Memory B cell (primary cell): ENCODE measurements around the gene CSTPP1.

Experiments
- ATAC-seq: fragments of 150-1000 bp; cut with Tn5 transposase; 2 replicates; pipeline ENCODE4 v1.10.0; 2021; ENCODE audit warnings: low read depth, mild to moderate bottlenecking, moderate library complexity
- DNase-seq, 2 donors: peaks; one replicate each; pipeline ENCODE4 v3.0.0; 2022; ENCODE audit warnings: low spot score in 2 of 2
- H3K27ac Mint-ChIP-seq: one replicate; pipeline ENCODE4 v1.8.0; 2022; ENCODE audit warnings: mild to moderate bottlenecking, moderate library complexity, mixed read lengths
- H3K27me3 Mint-ChIP-seq: one replicate; pipeline ENCODE4 v1.8.0; 2022; ENCODE audit warnings: mixed read lengths
- H3K36me3 Mint-ChIP-seq: one replicate; pipeline ENCODE4 v1.8.0; 2022; ENCODE audit warnings: mild to moderate bottlenecking, mixed read lengths
- H3K4me1 Mint-ChIP-seq: one replicate; pipeline ENCODE4 v1.8.0; 2022; ENCODE audit warnings: mixed read lengths
- H3K4me3 Mint-ChIP-seq: one replicate; pipeline ENCODE4 v1.8.0; 2022; ENCODE audit warnings: mild to moderate bottlenecking, moderate library complexity, mixed read lengths
- H3K9me3 Mint-ChIP-seq: one replicate; pipeline ENCODE4 v1.8.0; 2022; ENCODE audit warnings: mixed read lengths

CSTPP1 gene, protein sequence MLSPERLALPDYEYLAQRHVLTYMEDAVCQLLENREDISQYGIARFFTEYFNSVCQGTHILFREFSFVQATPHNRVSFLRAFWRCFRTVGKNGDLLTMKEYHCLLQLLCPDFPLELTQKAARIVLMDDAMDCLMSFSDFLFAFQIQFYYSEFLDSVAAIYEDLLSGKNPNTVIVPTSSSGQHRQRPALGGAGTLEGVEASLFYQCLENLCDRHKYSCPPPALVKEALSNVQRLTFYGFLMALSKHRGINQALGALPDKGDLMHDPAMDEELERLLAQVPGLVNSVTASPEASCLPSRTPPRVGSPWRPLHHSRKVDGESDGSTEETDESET

DNA sequence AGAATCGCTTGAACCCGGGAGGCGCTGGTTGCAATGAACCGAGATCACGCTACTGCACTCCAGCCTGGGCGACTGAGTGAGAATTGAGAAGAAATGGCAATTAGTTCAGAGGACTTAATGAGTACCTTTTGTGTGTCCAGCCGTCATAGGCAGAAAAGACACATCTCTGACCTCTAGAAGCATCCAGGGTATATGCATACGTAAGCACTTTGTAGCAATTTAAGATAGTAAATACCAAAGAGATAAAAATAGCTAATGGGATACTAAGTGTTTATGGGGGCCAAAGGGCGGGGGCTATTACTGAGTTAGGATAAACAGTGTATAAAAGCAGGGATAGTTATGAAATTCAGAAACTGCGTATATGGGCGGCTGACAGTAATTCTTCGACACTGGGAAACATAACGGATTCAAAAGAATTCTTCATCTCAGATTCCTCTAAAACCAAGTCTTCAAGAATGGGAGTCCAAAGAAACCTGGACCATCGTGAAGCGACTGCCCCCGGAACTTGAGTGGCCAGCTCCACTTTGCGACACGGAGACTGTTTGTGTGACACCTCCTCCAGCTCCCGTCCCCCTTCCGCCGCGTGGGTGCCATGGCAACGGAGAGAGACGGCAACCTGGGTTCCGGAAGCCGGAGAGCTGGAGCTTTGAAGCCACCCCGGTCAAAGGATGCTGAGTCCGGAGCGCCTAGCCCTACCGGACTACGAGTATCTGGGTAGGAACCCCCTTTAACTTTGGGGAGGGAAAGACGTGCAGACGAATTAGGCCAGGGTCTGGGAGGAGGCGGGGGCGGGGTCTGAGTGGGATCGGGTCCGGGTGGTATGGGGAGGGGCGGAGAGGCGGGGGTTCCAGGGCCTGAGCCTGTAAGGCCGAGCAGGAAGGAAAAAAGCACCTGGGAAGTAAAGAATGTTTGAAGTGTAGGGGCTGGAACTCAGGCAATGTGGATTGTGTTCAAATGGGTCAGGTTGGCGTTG lies at the start of gene CSTPP1:
Gene CSTPP1 (plus strand): TSS at position 624 of the 973 bp plus-strand sequence. CDS start 45 bp downstream, at position 669.
- peaks cover 2% of the 10 kb centered on the region for H3K9me3 Mint-ChIP-seq
- H3K27ac Mint-ChIP-seq = peak within 1 kb of the TSS; percentile 81
- H3K36me3 Mint-ChIP-seq = peaks cover 3% of the 10 kb centered on the region
- peaks cover 1% of the 10 kb centered on the region for H3K27me3 Mint-ChIP-seq
- H3K4me1 Mint-ChIP-seq = peaks cover 10% of the 10 kb centered on the region
- DNase-seq (peak; percentile 87 to 91), ATAC-seq (peak; percentile 99)
- H3K4me3 Mint-ChIP-seq = peak within 1 kb of the TSS; percentile 85

DNA sequence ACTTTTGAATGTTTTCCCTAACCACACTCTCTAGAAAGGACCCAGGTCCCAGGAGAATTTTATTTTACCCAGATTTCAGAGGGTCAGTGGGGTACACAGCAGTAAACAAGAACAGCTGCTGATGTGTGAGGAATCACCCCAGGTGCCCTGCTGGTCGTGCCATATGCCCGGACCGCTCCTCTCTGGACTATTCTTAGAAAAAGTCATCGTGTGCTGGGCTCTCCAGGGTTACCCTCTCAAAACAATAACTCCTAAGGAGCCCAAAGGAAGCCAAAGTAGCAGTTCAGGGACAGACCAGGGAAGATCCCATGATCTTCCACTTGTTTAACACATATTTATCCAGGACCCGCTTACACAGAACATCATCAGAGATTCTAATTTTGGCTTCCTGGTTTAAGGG lies 47.9 kb upstream of the CSTPP1 start:
- ATAC-seq (no peak), DNase-seq (no peak)
- Mint-ChIP-seq H3K36me3 (no peaks in the 10 kb centered on the region), H3K27me3 (peaks cover 3% of the 10 kb centered on the region), H3K27ac (no peak overlapping the region), H3K9me3 (no peaks in the 10 kb centered on the region), H3K4me3 (no peak overlapping the region), H3K4me1 (no peaks in the 10 kb centered on the region)

DNA sequence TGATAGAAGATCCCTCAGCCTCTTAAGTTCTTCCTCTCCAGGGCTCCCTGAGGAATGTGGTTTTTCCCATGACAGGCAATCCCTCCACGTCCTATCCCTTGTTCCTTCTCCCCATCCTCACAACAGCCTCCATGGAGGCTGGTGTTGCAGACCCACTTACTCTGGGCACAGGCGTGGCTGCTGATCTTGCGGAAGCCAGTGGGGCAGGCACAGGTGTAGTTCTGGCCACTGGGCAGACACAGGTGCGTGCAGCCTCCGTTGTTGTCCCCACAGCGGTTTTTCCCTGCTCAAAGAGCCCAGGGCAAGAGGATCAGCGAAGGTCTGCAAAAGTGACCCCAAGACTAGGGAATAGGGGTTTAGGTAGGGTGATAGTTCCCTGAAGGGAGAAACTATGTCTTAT lies 47.3 kb upstream of the CSTPP1 start:
- H3K4me1 Mint-ChIP-seq = no peaks in the 10 kb centered on the region
- no peak overlapping the region for H3K27ac Mint-ChIP-seq

DNA sequence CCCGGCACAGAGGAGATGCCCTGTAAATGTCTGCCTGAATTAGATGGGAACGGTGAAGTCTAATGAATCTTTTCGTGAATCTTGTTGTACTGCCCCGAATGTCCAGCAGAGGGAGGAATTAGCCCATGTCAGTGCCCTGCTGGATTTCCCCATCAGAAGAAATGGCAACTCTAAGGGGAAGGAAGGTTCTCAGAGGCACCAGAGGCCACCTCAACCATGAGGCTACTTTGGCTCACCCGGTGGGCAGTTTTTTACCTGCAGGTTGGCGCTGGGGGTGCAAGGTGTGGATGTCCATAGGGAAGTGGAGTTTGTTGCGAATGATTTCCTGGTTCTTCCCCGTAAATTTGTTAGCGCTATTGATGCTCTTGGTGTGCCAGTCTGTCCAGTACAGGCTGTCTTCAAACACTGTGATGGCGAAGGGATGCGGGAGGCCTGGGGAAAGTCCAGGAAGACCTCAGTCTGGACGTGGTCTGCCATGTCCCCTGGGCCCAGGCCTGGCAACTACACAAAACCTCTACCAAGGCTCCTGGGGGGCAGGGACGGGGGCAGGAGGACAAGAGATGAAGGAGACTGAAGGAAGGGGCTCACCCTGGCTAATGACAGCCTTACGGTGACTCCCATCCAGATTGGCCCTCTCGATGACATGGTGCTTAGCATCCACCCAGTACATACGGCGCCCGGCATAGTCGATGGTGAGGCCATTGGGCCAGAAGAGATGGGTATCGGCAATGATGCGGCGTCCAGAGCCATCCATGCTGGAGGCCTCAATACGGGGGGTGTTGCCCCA lies 46.7 kb upstream of the CSTPP1 start:
- Mint-ChIP-seq H3K4me3 (no peak overlapping the region), H3K9me3 (no peaks in the 10 kb centered on the region), H3K36me3 (no peaks in the 10 kb centered on the region), H3K27me3 (peaks cover 2% of the 10 kb centered on the region), H3K4me1 (no peaks in the 10 kb centered on the region), H3K27ac (no peak overlapping the region)
- ATAC-seq = peak; percentile 98
- DNase-seq = peak; percentile 79 to 82

More for the DNA sequence above, 47.3 kb upstream of the CSTPP1 start:
- H3K4me3 Mint-ChIP-seq = no peak overlapping the region
- no peaks in the 10 kb centered on the region for H3K9me3 Mint-ChIP-seq
- DNase-seq (no peak), ATAC-seq (no peak)
- peaks cover 2% of the 10 kb centered on the region for H3K27me3 Mint-ChIP-seq
- no peaks in the 10 kb centered on the region for H3K36me3 Mint-ChIP-seq

DNA sequence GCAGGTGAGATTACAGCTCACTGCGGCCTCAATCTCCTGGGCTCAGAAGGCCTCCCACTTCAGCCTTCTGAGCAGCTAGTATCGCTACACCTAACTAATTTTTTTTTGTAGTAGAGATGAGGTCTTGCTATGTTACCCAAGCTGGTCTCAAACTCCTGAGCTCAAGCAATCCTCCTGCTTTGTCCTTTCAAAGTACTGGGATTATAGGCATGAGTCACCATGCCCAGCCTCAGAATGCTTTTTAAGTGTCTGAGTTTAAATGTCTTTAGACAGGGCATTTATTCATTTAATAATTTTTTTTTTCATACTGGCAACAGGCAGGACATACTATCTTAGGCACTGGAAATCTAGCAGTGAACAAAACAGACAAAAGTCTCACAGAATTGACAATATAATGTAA lies 45.9 kb upstream of the CSTPP1 start:
- Mint-ChIP-seq H3K36me3 (no peaks in the 10 kb centered on the region), H3K27me3 (peaks cover 2% of the 10 kb centered on the region), H3K27ac (no peak overlapping the region), H3K4me1 (no peaks in the 10 kb centered on the region), H3K4me3 (no peak overlapping the region), H3K9me3 (no peaks in the 10 kb centered on the region)
- ATAC-seq (no peak), DNase-seq (no peak)

DNA sequence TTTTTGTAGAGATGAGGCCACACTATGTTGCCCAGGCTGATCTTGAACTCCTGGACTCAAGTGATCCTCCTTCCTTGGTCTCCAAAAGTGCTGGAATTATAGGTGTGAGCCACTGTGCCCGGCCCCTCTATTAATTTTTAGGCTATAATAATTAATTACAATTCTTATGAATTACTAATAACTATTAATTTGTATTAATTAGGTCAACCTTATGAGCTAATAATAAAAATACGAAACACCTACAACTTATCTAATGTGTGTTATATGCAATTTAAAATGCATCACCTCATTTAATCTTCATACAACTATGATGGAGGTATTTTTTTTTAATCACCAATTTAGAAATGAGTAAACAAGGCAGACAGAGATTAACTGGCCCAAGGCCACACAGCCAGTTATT lies 44.5 kb upstream of the CSTPP1 start:
- Mint-ChIP-seq H3K27ac (no peak overlapping the region), H3K4me3 (no peak overlapping the region), H3K27me3 (no peaks in the 10 kb centered on the region), H3K36me3 (no peaks in the 10 kb centered on the region), H3K4me1 (no peaks in the 10 kb centered on the region), H3K9me3 (no peaks in the 10 kb centered on the region)
- ATAC-seq = no peak
- DNase-seq = no peak

DNA sequence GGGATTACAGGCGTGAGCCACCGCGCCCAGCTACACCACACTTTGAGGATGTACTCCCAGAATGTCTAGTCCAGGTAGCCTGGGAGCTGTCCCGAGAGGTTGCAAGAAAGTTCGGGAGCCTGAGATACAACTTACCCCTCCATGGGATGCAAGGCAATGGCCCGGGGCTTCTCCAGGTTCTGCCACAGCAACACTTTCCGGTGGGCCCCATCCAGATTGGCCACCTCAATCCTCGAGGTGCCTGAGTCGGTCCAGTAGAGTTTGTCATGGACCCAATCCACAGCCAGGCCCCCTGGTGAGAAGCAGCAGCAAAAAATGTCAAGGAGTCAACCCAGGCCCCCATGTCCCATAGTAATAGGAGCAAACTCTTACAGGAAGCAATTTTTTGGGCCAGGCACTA lies 43.7 kb upstream of the CSTPP1 start:
- H3K27me3 Mint-ChIP-seq = no peaks in the 10 kb centered on the region
- H3K4me3 Mint-ChIP-seq = no peak overlapping the region
- H3K4me1 Mint-ChIP-seq = no peaks in the 10 kb centered on the region
- no peaks in the 10 kb centered on the region for H3K9me3 Mint-ChIP-seq
- H3K27ac Mint-ChIP-seq = no peak overlapping the region
- no peaks in the 10 kb centered on the region for H3K36me3 Mint-ChIP-seq
- no peak for ATAC-seq
- no peak for DNase-seq

DNA sequence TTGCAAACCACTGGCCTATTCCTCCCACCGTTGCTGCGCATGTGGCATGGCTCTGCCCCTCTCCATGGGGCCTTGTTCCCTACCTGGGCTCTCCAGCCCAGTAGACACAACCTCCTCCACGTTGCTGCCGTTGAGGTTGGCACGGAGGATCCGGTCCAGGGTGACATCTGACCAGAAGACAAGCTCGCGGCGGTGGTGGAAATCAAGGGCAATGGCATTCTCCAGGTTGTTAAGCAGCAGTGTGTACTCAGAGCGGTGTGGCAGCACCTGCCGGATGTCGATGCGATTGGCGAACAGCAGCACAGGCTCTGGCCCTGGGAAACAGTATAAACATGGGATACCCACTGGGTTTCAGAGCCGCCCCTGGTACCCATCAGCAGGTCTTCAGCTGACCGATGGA lies 42.1 kb upstream of the CSTPP1 start:
- Mint-ChIP-seq H3K9me3 (no peaks in the 10 kb centered on the region), H3K4me1 (no peaks in the 10 kb centered on the region), H3K27me3 (no peaks in the 10 kb centered on the region), H3K27ac (no peak overlapping the region), H3K4me3 (no peak overlapping the region), H3K36me3 (no peaks in the 10 kb centered on the region)
- DNase-seq (no peak), ATAC-seq (no peak)

DNA sequence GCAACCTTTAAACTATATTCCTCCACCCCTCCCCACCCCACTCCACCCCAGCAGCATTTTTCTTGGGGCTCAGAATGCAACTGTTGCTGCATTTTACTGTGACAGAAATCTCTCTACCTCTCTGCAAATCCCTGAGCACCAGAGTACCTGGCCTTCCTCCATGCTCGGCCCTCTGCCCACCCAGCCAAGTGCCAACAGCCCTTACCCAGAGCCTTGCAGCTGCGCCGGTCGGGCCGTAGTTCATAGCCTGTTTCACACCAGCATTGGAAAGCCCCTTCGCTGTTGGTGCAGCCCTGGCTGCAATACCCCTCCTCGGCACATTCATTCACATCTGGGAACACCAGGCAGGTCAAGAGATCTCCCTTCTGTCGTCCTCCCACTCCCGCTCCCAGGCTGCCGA lies 41.6 kb upstream of the CSTPP1 start:
- H3K9me3 Mint-ChIP-seq = no peaks in the 10 kb centered on the region
- H3K27me3 Mint-ChIP-seq = no peaks in the 10 kb centered on the region
- no peak for ATAC-seq
- no peaks in the 10 kb centered on the region for H3K36me3 Mint-ChIP-seq
- no peak for DNase-seq
- H3K4me3 Mint-ChIP-seq = no peak overlapping the region
- no peak overlapping the region for H3K27ac Mint-ChIP-seq
- no peaks in the 10 kb centered on the region for H3K4me1 Mint-ChIP-seq

DNA sequence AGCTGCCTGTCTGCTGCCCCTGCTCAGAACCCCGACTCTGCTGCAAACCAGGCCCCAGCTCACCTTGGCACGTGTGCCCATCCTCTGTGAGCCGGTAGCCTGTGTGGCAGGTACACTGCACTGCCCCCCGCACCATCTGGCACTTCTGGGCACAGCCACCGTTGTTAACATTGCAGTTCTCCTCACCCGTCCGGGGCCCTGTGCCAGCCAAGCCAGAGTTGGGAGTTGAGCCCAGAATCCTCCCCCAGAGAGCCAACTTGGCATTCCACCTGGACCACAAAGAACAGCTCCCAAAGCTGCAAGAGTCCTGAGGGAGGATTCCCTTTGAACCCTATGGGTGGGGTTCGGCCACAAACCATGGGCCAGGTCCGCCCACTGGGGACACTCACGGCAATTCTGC lies 40.7 kb upstream of the CSTPP1 start:
- Mint-ChIP-seq H3K4me1 (no peaks in the 10 kb centered on the region), H3K27me3 (peaks cover 2% of the 10 kb centered on the region), H3K27ac (no peak overlapping the region), H3K9me3 (no peaks in the 10 kb centered on the region), H3K4me3 (no peak overlapping the region), H3K36me3 (no peaks in the 10 kb centered on the region)
- no peak for DNase-seq
- no peak for ATAC-seq

DNA sequence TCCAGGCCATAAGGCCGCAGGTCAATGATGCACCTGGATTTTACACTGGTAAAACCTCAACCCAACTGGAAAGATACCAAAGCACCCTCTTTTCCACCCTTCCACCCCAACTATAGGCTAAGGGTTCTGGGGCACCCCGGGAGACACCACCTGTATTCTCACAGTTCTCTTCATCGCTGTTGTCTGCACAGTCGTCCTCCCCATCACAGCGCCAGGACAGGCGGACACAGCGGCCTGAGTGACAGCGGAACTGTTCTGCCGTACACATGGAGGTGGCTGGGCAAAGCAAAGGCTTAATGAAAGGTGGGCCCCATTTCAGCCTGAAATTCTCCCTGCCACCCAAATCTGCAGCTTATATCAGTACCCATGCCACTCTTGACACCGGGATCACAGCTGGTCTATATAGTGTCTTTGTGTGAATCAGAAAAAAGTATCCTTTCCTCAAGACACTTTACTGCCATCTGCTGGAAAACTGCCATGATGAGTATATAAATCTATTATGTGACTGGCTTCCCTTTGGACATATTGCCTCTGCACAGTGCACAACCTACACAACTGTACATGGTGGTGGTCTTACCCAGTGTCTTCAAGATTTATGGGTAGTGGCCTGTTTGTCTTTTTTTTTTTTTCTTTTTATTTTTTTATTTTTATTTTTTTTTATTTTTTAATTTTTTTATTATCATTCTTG lies 39.7 kb upstream of the CSTPP1 start:
- no peaks in the 10 kb centered on the region for H3K9me3 Mint-ChIP-seq
- H3K27me3 Mint-ChIP-seq = peaks cover 2% of the 10 kb centered on the region
- no peak overlapping the region for H3K27ac Mint-ChIP-seq
- ATAC-seq (peak; percentile 53), DNase-seq (no peak)
- no peaks in the 10 kb centered on the region for H3K36me3 Mint-ChIP-seq
- no peaks in the 10 kb centered on the region for H3K4me1 Mint-ChIP-seq
- H3K4me3 Mint-ChIP-seq = no peak overlapping the region

DNA sequence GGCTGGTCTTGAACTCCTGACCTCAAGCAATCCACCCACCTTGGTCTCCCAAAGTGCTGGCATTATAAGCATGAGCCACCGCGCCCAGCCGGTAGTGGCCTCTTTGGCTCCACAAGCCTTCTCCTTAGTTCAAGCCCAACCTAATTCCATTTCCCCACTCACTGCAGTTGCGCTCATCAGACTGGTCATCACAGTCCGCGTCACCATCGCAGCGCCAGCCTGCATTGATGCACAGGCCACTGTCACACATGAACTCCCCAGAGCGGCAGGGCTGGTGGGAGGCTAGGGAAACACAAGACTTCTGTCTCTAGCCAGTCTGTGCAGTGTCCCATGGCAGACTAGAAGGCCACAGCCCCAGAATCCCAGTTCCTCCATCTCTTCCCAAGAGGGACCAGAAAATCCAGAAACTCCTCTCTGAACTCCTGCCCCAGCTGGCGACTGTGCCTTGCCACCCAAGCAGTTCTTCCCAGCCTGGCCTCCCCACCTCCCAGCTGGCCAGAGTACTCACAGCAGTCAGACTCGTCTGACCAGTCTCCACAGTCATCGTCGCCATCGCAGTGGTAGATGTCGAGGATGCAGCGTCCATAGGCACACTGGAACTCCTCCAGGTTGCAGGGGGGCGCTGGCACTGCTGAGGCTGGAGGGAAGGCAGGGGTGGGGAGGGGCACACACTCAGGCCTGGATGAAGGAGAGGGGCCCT lies 38.0 kb upstream of the CSTPP1 start:
- no peaks in the 10 kb centered on the region for H3K9me3 Mint-ChIP-seq
- DNase-seq (no peak), ATAC-seq (no peak)
- H3K4me1 Mint-ChIP-seq = no peaks in the 10 kb centered on the region
- H3K27me3 Mint-ChIP-seq = peaks cover 5% of the 10 kb centered on the region
- H3K36me3 Mint-ChIP-seq = no peaks in the 10 kb centered on the region
- no peak overlapping the region for H3K27ac Mint-ChIP-seq
- no peak overlapping the region for H3K4me3 Mint-ChIP-seq

DNA sequence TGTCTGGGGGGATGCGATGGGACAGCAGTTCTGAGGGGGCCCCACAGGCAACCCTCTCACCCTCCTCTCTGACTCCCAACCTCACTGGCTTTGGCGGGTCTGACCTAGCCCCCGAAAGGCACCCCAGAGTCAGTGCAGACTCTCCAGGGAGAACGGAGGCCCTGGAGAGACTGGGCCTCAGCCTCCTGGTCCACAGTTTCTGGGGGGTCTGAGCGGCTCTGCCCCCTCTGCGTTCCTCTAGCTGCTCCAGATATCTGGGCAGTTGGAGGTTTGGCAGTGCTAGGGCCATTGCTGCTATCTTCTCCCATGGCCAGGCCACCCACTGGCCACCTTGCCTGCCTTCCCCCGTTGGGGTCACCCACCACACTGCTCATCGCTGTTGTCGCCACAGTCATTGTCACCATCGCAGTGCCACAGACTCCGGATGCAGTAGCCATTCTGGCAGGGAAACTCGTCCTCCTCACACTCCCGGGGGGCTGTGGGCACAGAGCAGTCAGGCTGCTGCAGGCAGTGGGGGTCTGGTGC lies 37.0 kb upstream of the CSTPP1 start:
- DNase-seq = no peak
- Mint-ChIP-seq H3K27ac (no peak overlapping the region), H3K4me1 (no peaks in the 10 kb centered on the region), H3K36me3 (no peaks in the 10 kb centered on the region), H3K9me3 (no peaks in the 10 kb centered on the region), H3K4me3 (no peak overlapping the region), H3K27me3 (peaks cover 8% of the 10 kb centered on the region)
- ATAC-seq = no peak
